ENCODE results near the gene GPN2.

The GPN2 gene

DNA sequence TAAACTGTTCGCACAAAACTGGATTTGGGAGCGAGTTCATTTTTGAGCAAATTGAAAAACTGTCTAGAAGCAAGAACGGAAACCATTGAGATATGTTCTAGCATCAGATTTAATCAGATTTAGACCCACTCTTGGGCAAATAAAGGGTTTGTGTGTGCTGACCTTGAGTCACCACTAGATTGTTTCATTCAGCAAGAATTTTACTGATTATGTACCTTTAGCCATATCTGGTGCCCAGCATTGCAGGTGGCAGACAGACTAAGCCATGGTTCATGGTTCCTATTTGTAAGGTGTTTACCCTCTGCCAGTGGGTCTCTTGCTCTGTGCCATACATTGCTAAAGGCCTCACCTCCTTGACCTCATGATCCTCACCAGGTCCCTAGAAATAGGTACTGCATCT is 32.8 kb upstream of the GPN2 start:
- no peak for DNase-seq (ENCODE audit: low spot score)
- H3K4me3 ChIP-seq = peak overlapping the region; percentile 99
- TF ChIP-seq CTCF (IDR thresholded peaks at IDR 0.05) = no peak
- no peak overlapping the region for H3K27ac ChIP-seq

DNA sequence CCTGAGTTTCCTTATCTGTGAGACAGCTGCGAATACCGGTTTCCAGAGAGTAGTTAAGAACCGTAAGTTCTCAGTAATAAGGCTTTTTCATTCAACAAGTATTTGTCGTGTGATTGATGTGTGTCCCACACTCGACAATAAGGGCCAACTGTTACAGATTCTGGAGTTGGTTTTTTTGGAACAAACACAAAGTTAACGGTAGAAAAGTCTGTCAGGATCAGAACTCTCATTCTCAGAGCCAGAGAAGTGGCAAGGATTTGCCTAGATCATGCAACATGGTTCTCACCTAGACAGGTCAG is 32.3 kb upstream of the GPN2 start:
- H3K4me3 ChIP-seq = peak overlapping the region; percentile 99
- DNase-seq (ENCODE audit: low spot score) = no peak
- H3K27ac ChIP-seq = no peak overlapping the region
- TF ChIP-seq CTCF (IDR thresholded peaks at IDR 0.05) = no peak

DNA sequence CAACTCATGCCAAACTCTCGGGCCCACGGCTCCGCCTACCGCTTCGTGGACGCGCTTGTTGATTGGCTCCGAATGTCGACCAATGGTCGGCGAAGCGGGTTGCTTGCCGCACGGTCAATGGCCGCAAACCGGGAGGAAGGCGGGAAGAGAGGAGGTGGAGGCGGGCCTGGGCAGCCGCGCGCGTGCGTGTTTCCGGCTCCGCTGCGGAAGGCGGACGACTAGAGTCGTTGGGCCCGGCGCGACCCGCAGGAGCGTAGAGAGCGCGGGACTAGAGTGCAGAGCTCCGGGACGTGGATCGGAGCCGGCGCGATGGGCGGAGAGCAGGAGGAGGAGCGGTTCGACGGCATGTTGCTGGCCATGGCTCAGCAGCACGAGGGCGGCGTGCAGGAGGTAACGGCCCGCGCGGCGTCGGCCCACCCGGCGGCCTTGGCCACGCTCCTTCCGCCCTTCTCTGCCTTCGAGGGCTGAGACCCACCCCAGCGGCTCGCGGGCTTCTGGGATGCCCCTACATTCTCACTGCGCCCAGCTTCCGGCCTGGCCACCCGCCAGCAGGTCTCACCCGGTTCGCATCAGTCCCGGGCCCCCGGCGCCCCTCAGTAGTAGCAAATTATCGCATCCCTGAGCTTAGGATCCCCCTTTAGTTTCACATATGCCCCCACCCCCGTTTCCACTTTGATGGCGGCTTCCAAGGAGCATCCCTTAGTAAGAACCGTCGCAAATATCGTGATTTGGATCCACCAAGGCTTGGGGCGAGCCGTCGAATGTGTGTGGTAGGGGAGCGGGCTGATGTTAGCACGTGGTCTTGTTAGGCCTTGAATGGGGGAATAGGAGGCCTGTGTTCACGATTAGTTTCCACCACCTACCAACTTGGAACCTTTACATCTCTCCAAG is 31.7 kb upstream of the GPN2 start, which contains the start of gene NUDC:
Gene NUDC, plus strand, starts transcription at position 204 of the 891 bp plus-strand sequence. Its CDS starts 106 bp downstream, at position 310.
- H3K27ac ChIP-seq = peak within 1 kb of the TSS; percentile 73 to 97
- peak within 1 kb of the TSS; percentile 99 for H3K4me3 ChIP-seq
- DNase-seq (ENCODE audit: low spot score) = peak; percentile 98
- TF ChIP-seq CTCF (IDR thresholded peaks at IDR 0.05) = no peak

GRCh38 chr1:26921126-26921539 is 31.1 kb upstream of the GPN2 start:
- no peak for DNase-seq (ENCODE audit: low spot score)
- TF ChIP-seq CTCF (IDR thresholded peaks at IDR 0.05) = no peak
- H3K4me3 ChIP-seq = peak overlapping the region; percentile 99
- H3K27ac ChIP-seq = peak overlapping the region; percentile 73 to 97

DNA sequence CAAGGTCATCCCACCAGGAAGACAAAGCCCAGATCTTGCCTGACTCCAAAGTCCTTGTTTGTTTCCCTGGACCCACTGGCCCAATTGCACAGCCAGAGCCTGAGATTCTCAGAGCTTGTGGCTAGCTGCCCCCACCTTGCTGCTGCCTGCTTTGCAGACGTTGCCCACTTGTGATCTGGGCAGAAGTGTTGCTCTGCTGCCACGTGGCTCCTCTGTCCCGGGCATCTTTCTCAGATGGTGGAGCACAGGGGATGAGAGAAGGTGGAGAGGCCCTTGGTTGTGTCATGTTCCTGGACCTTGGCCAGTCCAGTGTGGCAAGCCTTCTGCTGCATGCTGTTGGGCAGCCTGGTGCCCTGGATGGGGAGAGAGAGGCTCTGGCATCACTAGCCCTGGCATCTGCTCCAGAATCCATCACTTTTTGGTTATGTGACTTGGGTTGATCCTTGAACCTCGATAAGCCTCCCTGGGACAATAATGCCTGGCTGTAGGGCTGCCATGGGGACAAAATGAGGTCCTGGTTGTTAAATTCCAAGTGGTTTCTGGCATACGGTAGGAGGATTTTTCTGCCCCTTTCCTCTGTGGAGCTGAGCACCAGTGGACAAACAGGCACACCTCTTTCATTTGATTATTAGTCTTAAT is 25.2 kb upstream of the GPN2 start:
- Histone ChIP-seq H3K4me3 (no peak overlapping the region), H3K27ac (no peak overlapping the region)
- TF ChIP-seq CTCF (IDR thresholded peaks at IDR 0.05) = no peak
- DNase-seq (ENCODE audit: low spot score) = no peak

- Histone ChIP-seq H3K27ac (no peak within 1 kb of the TSS), H3K4me3 (no peak within 1 kb of the TSS)
- no peak for TF ChIP-seq CTCF (IDR thresholded peaks at IDR 0.05)
- no peak for DNase-seq (ENCODE audit: low spot score)
These were observed 23.9 kb upstream of the GPN2 start, which contains the start of gene NR0B2 for GRCh38 chr1:26913754-26914619. Gene NR0B2 (minus strand): TSS chr1:26913975. CDS start chr1:26913940, 35 bp downstream.

Data from coronary artery (tissue), 2 donors.